ENCODE data around the gene ASIC5. TPM values are rescaled to one million over a fixed set of nuclear protein-coding genes. Genes with fewer than 3 reads are reported as not detected.

ASIC5 gene, protein sequence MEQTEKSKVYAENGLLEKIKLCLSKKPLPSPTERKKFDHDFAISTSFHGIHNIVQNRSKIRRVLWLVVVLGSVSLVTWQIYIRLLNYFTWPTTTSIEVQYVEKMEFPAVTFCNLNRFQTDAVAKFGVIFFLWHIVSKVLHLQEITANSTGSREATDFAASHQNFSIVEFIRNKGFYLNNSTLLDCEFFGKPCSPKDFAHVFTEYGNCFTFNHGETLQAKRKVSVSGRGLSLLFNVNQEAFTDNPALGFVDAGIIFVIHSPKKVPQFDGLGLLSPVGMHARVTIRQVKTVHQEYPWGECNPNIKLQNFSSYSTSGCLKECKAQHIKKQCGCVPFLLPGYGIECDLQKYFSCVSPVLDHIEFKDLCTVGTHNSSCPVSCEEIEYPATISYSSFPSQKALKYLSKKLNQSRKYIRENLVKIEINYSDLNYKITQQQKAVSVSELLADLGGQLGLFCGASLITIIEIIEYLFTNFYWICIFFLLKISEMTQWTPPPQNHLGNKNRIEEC
- not detected in 2 replicates for total RNA-seq

- no peak within 1 kb of the TSS for H3K27ac ChIP-seq (ENCODE audit: low read depth, low read length)
- no peaks in the 10 kb centered on the region for H3K79me2 ChIP-seq (ENCODE audit: insufficient read depth, low read length)
- H3K9me3 ChIP-seq (ENCODE audit: low read depth, low read length) = no peaks in the 10 kb centered on the region
- no peak for DNase-seq (ENCODE audit: insufficient read length, low spot score, missing footprints)
- H4K20me1 ChIP-seq (ENCODE audit: insufficient read depth, low read length) = no peaks in the 10 kb centered on the region
- H3K27me3 ChIP-seq (ENCODE audit: insufficient read depth, low read length) = no peaks in the 10 kb centered on the region
- no peak within 1 kb of the TSS for H3K4me2 ChIP-seq (ENCODE audit: insufficient read depth, low read length)
- H3K4me3 ChIP-seq (ENCODE audit: insufficient read depth, low read length) = no peak within 1 kb of the TSS
- TF ChIP-seq, protein P1, sequence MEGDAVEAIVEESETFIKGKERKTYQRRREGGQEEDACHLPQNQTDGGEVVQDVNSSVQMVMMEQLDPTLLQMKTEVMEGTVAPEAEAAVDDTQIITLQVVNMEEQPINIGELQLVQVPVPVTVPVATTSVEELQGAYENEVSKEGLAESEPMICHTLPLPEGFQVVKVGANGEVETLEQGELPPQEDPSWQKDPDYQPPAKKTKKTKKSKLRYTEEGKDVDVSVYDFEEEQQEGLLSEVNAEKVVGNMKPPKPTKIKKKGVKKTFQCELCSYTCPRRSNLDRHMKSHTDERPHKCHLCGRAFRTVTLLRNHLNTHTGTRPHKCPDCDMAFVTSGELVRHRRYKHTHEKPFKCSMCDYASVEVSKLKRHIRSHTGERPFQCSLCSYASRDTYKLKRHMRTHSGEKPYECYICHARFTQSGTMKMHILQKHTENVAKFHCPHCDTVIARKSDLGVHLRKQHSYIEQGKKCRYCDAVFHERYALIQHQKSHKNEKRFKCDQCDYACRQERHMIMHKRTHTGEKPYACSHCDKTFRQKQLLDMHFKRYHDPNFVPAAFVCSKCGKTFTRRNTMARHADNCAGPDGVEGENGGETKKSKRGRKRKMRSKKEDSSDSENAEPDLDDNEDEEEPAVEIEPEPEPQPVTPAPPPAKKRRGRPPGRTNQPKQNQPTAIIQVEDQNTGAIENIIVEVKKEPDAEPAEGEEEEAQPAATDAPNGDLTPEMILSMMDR (IDR thresholded peaks at IDR 0.05; ENCODE audit: extremely low read depth, low read depth, low read length) = no peak
- no peaks in the 10 kb centered on the region for H3K4me1 ChIP-seq (ENCODE audit: insufficient read depth, low read length)
- no peak within 1 kb of the TSS for H2AFZ ChIP-seq (ENCODE audit: low read length)
- H3K36me3 ChIP-seq (ENCODE audit: insufficient read depth, low read length) = no peaks in the 10 kb centered on the region
These were observed at the start of gene ASIC5 for GRCh38 chr4:155866177-155866576. Gene ASIC5, minus strand, starts transcription at chr4:155866277. Its CDS starts 51 bp downstream, at chr4:155866226.

GRCh38 chr4:155914782-155915181 lies 48.7 kb upstream of the ASIC5 start:
- H3K36me3 ChIP-seq (ENCODE audit: insufficient read depth, low read length) = no peaks in the 10 kb centered on the region
- DNase-seq (ENCODE audit: insufficient read length, low spot score, missing footprints) = no peak
- H2AFZ ChIP-seq (ENCODE audit: low read length) = no peak overlapping the region
- TF ChIP-seq, protein P1 (IDR thresholded peaks at IDR 0.05; ENCODE audit: extremely low read depth, low read depth, low read length) = no peak
- H3K9me3 ChIP-seq (ENCODE audit: low read depth, low read length) = no peaks in the 10 kb centered on the region
- H3K4me1 ChIP-seq (ENCODE audit: insufficient read depth, low read length) = no peaks in the 10 kb centered on the region
- H4K20me1 ChIP-seq (ENCODE audit: insufficient read depth, low read length) = no peaks in the 10 kb centered on the region
- no peak overlapping the region for H3K27ac ChIP-seq (ENCODE audit: low read depth, low read length)
- peaks cover 3% of the 10 kb centered on the region for H3K27me3 ChIP-seq (ENCODE audit: insufficient read depth, low read length)
- H3K79me2 ChIP-seq (ENCODE audit: insufficient read depth, low read length) = no peaks in the 10 kb centered on the region
- no peak overlapping the region for H3K4me3 ChIP-seq (ENCODE audit: insufficient read depth, low read length)
- H3K4me2 ChIP-seq (ENCODE audit: insufficient read depth, low read length) = no peak overlapping the region

DNA sequence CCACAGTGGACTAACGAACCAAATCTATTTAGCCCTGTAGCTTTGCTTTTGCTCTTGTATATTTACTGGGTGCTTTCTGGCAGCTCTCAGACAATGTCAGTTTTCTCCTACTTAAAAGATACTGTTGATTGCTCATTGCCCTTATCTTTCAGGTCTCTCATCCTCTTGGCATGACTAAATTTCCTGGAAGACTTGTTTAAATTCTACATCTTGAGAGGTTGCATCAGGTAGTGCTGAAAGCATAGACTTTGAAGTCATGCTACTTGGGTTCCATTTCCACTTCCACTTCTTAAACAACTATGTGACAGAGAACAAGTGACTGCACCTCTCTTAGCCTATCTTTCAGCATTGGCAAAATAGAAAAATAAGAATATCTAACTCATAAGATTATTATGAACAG lies 45.8 kb upstream of the ASIC5 start:
- Histone ChIP-seq H3K79me2 (ENCODE audit: insufficient read depth, low read length) (no peaks in the 10 kb centered on the region), H3K27ac (ENCODE audit: low read depth, low read length) (no peak overlapping the region), H3K4me2 (ENCODE audit: insufficient read depth, low read length) (no peak overlapping the region), H2AFZ (ENCODE audit: low read length) (no peak overlapping the region), H3K9me3 (ENCODE audit: low read depth, low read length) (no peaks in the 10 kb centered on the region), H4K20me1 (ENCODE audit: insufficient read depth, low read length) (no peaks in the 10 kb centered on the region), H3K36me3 (ENCODE audit: insufficient read depth, low read length) (no peaks in the 10 kb centered on the region), H3K4me1 (ENCODE audit: insufficient read depth, low read length) (peaks cover 7% of the 10 kb centered on the region), H3K4me3 (ENCODE audit: insufficient read depth, low read length) (no peak overlapping the region), H3K27me3 (ENCODE audit: insufficient read depth, low read length) (peaks cover 9% of the 10 kb centered on the region)
- TF ChIP-seq, protein P1 (IDR thresholded peaks at IDR 0.05; ENCODE audit: extremely low read depth, low read depth, low read length) = no peak
- DNase-seq (ENCODE audit: insufficient read length, low spot score, missing footprints) = no peak

GRCh38 chr4:155909615-155910226 lies 43.6 kb upstream of the ASIC5 start:
- TF ChIP-seq, protein P1 (IDR thresholded peaks at IDR 0.05; ENCODE audit: extremely low read depth, low read depth, low read length) = no peak
- H3K9me3 ChIP-seq (ENCODE audit: low read depth, low read length) = no peaks in the 10 kb centered on the region
- no peak overlapping the region for H2AFZ ChIP-seq (ENCODE audit: low read length)
- H3K36me3 ChIP-seq (ENCODE audit: insufficient read depth, low read length) = no peaks in the 10 kb centered on the region
- H3K4me2 ChIP-seq (ENCODE audit: insufficient read depth, low read length) = no peak overlapping the region
- H3K27ac ChIP-seq (ENCODE audit: low read depth, low read length) = no peak overlapping the region
- no peak for DNase-seq (ENCODE audit: insufficient read length, low spot score, missing footprints)
- no peak overlapping the region for H3K4me3 ChIP-seq (ENCODE audit: insufficient read depth, low read length)
- H4K20me1 ChIP-seq (ENCODE audit: insufficient read depth, low read length) = no peaks in the 10 kb centered on the region
- H3K27me3 ChIP-seq (ENCODE audit: insufficient read depth, low read length) = peaks cover 19% of the 10 kb centered on the region
- peaks cover 14% of the 10 kb centered on the region for H3K4me1 ChIP-seq (ENCODE audit: insufficient read depth, low read length)
- no peaks in the 10 kb centered on the region for H3K79me2 ChIP-seq (ENCODE audit: insufficient read depth, low read length)

All from osteoblast (primary cell).